ENCODE measurements around the gene PARVG. TPM values are rescaled to one million over a fixed set of nuclear protein-coding genes. Genes with fewer than 3 reads are reported as not detected.
"Not testable (repeated sequence)": the region's sequence is repeated elsewhere in the genome, so short reads cannot be mapped to it uniquely, and the experiment has no call there.

The PARVG gene
- total RNA-seq, 4 donors from 2014 or later: 0.19 to 4.8 (median 2.7) TPM

DNA sequence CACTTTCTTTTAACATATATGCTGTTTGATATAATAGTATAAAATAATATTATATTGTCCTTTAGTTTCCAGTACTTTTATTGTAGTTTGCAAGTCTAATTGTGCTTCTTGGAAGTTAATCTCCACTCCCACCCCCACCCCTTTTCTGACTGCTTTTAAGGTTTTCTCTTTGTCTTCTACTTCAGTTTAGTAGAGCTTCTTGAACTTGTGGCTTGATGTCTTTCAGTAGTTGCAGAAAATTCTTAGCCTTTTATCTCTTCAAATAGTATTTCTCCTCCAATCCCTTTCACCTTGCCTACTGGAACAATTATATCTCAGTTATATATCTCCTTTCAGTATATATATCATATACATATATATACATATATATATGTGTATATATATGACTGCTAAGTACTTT is 56.6 kb downstream of the PARVG start:
- TF ChIP-seq, protein P1, sequence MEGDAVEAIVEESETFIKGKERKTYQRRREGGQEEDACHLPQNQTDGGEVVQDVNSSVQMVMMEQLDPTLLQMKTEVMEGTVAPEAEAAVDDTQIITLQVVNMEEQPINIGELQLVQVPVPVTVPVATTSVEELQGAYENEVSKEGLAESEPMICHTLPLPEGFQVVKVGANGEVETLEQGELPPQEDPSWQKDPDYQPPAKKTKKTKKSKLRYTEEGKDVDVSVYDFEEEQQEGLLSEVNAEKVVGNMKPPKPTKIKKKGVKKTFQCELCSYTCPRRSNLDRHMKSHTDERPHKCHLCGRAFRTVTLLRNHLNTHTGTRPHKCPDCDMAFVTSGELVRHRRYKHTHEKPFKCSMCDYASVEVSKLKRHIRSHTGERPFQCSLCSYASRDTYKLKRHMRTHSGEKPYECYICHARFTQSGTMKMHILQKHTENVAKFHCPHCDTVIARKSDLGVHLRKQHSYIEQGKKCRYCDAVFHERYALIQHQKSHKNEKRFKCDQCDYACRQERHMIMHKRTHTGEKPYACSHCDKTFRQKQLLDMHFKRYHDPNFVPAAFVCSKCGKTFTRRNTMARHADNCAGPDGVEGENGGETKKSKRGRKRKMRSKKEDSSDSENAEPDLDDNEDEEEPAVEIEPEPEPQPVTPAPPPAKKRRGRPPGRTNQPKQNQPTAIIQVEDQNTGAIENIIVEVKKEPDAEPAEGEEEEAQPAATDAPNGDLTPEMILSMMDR (IDR thresholded peaks at IDR 0.05 in 4 of 5, conservative IDR thresholded peaks at IDR 0.05 in 1 of 5): no peak
- no peak for TF ChIP-seq POLR2A (IDR thresholded peaks at IDR 0.05)
- H3K4me3 ChIP-seq: no peak overlapping the region
- H3K9me3 ChIP-seq: no peaks in the 10 kb centered on the region
- in situ Hi-C loops (cut with MboI; ENCODE audit: low sequenced_read_pairs in 4 of 4) (no loop called here), intact Hi-C loops (cut with DNase I; ENCODE audit: low total_unique reads) (no loop called here)
- ATAC-seq (no peak), DNase-seq (no peak)
- H3K27me3 ChIP-seq: peaks cover 0 to 3% (median 0%) of the 10 kb centered on the region in 3 donors
- H3K27ac ChIP-seq: no peak overlapping the region
- no peaks in the 10 kb centered on the region for H3K36me3 ChIP-seq
- no peaks in the 10 kb centered on the region for H3K4me1 ChIP-seq

GRCh38 chr22:44241121-44241520 is 60.4 kb downstream of the PARVG start:
- DNase-seq; intact Hi-C loops (cut with DNase I; ENCODE audit: low total_unique reads); ATAC-seq; H3K4me3 ChIP-seq; H3K27ac ChIP-seq; H3K9me3 ChIP-seq; H3K36me3 ChIP-seq; in situ Hi-C loops (cut with MboI; ENCODE audit: low sequenced_read_pairs in 4 of 4); H3K4me1 ChIP-seq: not testable (repeated sequence)
- H3K27me3 ChIP-seq: peaks cover 0 to 11% (median 6%) of the 10 kb centered on the region in 3 donors

DNA sequence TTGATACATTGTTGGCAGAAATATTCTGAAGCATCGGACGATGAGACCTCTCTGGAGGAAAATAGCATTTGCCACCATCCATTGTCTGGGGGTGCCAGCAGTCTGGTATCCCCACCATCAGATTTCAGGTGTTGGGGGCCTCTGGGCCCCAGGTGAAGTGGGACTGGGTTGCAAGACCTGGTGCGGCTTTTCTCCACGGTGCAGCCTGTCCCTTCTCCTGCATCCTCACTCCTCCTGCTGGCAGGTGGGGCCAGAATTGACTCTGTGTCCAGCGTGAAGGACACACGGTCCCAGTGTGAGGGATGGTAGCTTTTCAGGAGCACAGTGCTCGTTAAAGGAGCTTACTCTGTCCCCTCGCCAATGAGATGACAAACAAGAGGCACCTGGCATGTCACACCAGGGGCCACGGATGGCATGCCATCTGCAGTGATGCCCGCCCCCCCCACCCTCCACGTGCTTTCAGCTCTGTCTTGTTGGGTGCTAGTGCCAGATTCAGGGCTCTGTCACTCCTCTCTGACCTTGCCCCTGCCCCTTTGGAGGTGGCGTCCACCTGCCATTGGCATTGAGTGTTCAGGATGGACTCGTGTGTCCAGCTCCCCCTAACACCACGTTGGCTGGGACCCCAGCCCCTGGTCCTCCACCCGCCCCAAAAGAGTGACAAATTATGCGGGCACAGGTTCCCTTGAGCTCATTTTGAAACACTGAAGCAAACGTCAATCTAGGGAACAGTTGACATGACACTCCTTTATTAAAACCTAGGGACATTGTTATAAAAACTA is 62.4 kb downstream of the PARVG start:
- ATAC-seq (no peak), DNase-seq (no peak)
- in situ Hi-C loops (cut with MboI; ENCODE audit: low sequenced_read_pairs in 4 of 4) (no loop called here), intact Hi-C loops (cut with DNase I; ENCODE audit: low total_unique reads) (no loop called here)
- H3K4me1 ChIP-seq: no peaks in the 10 kb centered on the region
- no peaks in the 10 kb centered on the region for H3K9me3 ChIP-seq
- no peak overlapping the region for H3K4me3 ChIP-seq
- H3K27me3 ChIP-seq: peaks cover 0 to 11% (median 6%) of the 10 kb centered on the region in 3 donors
- no peaks in the 10 kb centered on the region for H3K36me3 ChIP-seq
- TF ChIP-seq, protein P1 (IDR thresholded peaks at IDR 0.05 in 4 of 5, conservative IDR thresholded peaks at IDR 0.05 in 1 of 5): no peak
- no peak for TF ChIP-seq POLR2A (IDR thresholded peaks at IDR 0.05)
- H3K27ac ChIP-seq: no peak overlapping the region

DNA sequence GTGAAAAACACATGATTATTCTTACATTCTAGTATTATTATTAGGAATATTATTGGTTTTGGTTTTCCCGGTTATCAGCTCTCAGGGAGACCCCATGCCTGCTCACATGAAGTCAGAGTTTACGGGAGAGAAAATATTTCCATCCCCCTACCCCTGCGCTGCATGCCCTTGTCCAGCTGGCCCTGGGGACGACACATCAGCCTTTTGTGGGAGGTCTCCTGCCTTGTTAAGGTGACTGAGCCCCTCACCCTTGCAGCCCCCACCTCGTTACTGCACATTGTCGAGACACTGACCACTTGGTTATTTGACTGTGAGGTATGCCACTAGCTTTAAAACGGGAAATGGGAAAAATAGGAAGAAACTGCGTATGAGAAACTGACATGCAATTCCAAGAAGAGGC is 63.0 kb downstream of the PARVG start:
- DNase-seq: no peak
- Histone ChIP-seq H3K27me3 (peaks cover 0 to 11% (median 6%) of the 10 kb centered on the region in 3 donors), H3K36me3 (no peaks in the 10 kb centered on the region), H3K4me1 (no peaks in the 10 kb centered on the region), H3K4me3 (no peak overlapping the region), H3K27ac (no peak overlapping the region), H3K9me3 (no peaks in the 10 kb centered on the region)
- TF ChIP-seq, protein P1 (IDR thresholded peaks at IDR 0.05 in 4 of 5, conservative IDR thresholded peaks at IDR 0.05 in 1 of 5): no peak
- no peak for TF ChIP-seq POLR2A (IDR thresholded peaks at IDR 0.05)
- ATAC-seq: no peak
- in situ Hi-C loops (cut with MboI; ENCODE audit: low sequenced_read_pairs in 4 of 4): no loop called here
- intact Hi-C loops (cut with DNase I; ENCODE audit: low total_unique reads): no loop called here

- no peaks in the 10 kb centered on the region for H3K36me3 ChIP-seq
- no peak overlapping the region for H3K4me3 ChIP-seq
- intact Hi-C loops (cut with DNase I; ENCODE audit: low total_unique reads): no loop called here
- no peaks in the 10 kb centered on the region for H3K4me1 ChIP-seq
- TF ChIP-seq POLR2A (IDR thresholded peaks at IDR 0.05): no peak
- TF ChIP-seq, protein P1 (IDR thresholded peaks at IDR 0.05 in 4 of 5, conservative IDR thresholded peaks at IDR 0.05 in 1 of 5): no peak
- H3K27ac ChIP-seq: no peak overlapping the region
- H3K9me3 ChIP-seq: no peaks in the 10 kb centered on the region
- H3K27me3 ChIP-seq: peaks cover 0 to 11% (median 6%) of the 10 kb centered on the region in 3 donors
- ATAC-seq (no peak), DNase-seq (no peak)
- in situ Hi-C loops (cut with MboI; ENCODE audit: low sequenced_read_pairs in 4 of 4): no loop called here
Measured at GRCh38 chr22:44244265-44244822, 63.6 kb downstream of the PARVG start.

Measured in gastrocnemius medialis (tissue), 4 donors.